ENCODE data around the gene ZDHHC14.
"Not testable (repeated sequence)": the region's sequence is repeated elsewhere in the genome, so short reads cannot be mapped to it uniquely, and the experiment has no call there.

Gene ZDHHC14

DNA sequence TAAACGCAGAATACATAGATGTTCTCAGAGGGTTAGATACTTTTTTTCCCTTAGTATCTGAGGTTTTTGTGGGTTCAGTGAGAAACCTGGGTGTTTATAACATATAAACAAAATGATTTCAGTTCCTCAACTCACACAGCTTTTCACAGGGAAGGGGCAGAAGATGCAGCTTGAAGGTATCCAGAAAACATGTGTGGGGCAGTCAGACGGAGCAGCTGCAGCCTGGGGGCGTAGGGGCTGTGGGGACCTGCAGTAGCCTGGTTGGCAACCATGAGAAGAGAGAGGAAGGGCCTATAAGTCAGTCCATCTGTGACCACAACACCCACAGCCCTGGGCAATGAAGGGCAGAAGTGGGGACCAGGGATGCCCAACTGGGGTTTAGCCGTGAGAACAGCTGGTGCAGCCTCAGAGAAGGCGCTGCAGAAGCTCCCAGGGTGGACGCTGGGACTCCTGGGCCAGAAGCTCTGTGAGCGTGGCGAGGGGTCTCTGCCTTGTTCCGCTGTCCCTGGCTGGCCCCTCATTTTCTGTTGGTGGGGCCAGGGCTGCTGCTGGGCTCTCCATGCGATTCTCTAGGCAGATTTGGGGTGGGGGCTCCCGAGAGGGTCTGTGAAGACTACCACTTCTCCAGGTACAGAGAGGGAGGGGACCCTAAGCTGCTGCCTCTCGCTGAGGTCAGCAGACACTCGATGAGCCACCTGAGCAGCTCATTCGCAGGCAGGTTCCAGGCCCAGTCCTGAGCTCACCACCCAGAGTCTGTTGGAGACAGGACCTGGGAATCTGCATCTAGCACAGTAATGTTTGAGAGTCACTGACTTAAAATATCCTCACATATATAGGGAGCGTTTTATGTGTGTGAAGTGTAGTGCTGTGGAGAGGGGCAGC is 181.2 kb downstream of the ZDHHC14 start:
- no peak for DNase-seq (ENCODE audit: extremely low read depth in 1 of 2, low read depth in 1 of 2)

GRCh38 chr6:157562997-157563396 is 182.0 kb downstream of the ZDHHC14 start:
- no peak for DNase-seq (ENCODE audit: extremely low read depth in 1 of 2, low read depth in 1 of 2)

DNA sequence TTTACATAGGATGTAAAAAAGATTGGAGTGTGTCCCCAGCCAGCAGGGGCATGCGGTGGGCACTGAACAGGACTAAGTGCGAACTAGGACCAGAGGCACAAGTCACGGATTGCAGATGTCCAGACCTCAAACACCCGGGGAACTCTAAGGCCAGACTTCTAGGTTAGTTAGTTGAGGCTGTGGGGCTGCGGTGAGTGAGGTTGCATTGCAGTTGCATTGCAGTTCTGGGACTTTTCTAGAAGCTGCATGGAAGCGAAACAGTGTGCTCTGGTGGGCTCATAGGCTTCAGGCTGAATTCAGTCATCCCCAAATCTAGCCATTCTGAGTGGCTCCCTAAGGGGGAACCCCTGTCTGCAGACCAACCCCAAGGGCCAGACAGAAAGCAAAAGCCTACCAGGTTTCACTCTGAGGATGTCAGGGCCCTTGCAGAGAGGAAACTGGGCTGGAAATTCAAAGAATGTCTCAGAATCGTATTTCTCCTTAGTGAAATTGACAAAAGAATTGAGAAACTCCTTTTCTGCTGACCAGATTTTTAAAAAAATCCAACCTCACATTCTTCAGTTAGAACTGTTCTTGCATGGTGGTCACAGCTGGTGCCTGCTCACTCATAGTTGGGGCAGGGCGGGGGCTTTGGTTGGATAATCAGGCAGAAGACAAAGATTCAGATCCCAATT is 182.8 kb downstream of the ZDHHC14 start:
- no peak for DNase-seq (ENCODE audit: extremely low read depth in 1 of 2, low read depth in 1 of 2)

- DNase-seq (ENCODE audit: extremely low read depth in 1 of 2, low read depth in 1 of 2): no peak
Measured at GRCh38 chr6:157568702-157569101, 187.7 kb downstream of the ZDHHC14 start.

DNA sequence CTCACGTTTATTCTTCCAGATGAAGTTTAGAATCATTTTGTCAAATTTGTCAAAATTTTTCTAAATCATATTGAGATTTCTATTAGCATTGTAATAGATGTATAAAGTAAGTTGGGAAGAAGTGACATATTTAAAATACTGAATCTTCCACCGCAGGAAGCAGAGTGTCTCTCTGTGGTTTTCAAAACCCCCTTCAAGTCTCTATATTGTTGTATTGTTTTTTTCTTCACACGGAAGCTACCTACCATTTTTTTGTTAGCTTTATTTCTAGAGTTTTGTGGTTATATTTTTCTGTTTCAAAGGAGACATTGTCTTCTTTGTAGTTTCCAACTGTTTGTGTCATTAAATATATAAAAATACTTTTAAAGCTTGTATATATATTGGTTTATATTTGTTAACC is 188.6 kb downstream of the ZDHHC14 start:
- DNase-seq (ENCODE audit: extremely low read depth in 1 of 2, low read depth in 1 of 2): no peak

DNA sequence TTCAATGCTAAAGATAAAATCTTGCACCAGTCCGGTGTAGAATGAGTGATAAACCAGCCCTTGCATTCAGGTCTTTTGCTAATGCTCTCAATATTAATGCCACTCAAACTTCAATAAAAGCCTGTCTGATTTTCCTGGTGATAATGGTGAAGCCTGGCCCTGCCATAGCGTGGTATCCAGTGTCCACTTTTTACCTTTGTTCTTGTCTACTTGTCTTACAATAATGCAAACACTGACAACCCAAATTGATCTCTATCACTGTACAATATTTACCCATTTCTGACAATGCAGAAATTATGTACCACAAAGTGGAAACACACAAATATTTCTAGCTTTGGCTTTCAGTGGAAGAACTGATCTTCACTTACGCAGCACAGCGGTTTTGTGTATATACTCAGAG is 189.1 kb downstream of the ZDHHC14 start:
- DNase-seq (ENCODE audit: extremely low read depth in 1 of 2, low read depth in 1 of 2): no peak

DNA sequence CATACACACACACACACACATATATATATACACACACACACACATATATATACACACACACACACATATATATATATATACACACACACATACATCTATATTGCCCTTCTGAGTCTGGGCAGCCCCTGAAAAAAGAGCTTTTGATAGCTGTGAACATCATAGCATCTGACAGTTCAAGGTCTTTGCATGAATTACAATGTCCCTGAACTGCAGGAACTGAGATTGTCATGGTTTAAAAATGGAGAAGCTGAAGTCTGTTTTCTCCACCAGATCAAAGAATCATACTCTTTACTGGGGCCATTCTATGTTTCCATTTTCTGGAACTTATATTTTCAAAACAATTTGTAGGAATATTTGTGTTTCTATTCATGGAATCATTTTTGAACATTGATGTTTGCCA is 189.8 kb downstream of the ZDHHC14 start:
- no peak for DNase-seq (ENCODE audit: extremely low read depth in 1 of 2, low read depth in 1 of 2)

DNA sequence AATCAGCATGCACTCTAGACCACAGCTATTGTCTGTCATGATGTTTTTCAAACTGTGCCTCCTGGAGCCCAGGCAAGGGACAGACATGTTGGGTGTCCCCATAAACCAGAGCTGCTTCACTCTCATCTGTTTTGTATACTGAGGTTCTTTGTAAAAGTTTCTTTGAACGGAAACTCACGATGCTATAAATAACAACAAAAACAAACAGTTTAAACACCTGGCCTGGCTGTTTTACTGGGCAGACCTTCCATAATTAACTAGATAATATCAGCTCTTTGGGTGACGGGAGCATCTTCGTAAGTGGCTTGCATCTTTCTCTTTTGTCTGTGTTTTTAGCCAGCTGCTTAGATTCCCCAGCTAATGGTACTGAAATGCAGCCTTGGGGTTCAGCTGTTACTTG is 190.3 kb downstream of the ZDHHC14 start:
- no peak for DNase-seq (ENCODE audit: extremely low read depth in 1 of 2, low read depth in 1 of 2)

- no peak for DNase-seq (ENCODE audit: extremely low read depth in 1 of 2, low read depth in 1 of 2)
Measured at GRCh38 chr6:157571950-157572349, 191.0 kb downstream of the ZDHHC14 start.

- no peak for DNase-seq (ENCODE audit: extremely low read depth in 1 of 2, low read depth in 1 of 2)
Measured at GRCh38 chr6:157574851-157575424, 193.9 kb downstream of the ZDHHC14 start.

DNA sequence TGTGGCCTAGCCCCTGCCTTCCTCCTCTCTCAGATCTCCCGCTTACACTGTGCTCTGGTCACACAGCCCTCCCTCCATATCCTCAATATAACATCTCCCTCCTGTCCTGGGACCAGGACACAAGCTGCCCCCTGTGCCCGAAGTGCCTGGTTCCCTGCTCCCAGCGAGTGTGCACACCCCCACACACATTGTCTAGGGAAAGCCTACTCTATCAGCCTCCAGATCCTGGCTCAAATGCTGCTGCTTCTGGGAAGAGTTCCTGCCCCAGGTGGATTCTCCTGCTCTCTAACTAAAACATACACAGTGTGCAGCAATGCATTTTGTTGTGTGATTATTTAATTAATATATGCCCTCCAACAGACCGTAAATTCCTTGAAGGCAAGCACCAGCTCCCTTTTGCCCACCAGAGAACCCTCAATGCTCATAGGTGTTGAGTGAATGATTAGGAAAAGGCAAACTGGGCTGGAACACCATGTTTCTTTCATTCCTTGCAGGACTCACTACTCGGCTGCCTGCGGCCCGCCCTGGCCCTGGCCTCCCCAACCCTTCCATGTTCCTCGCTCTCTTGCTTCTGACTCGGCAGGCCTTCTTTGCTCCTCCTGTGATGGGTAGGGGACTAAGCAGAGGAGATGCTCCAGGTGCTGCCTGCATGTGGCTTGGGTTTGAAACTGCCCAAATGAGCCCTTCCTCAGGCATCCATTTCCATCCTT is 194.6 kb downstream of the ZDHHC14 start:
- DNase-seq (ENCODE audit: extremely low read depth in 1 of 2, low read depth in 1 of 2): no peak

DNA sequence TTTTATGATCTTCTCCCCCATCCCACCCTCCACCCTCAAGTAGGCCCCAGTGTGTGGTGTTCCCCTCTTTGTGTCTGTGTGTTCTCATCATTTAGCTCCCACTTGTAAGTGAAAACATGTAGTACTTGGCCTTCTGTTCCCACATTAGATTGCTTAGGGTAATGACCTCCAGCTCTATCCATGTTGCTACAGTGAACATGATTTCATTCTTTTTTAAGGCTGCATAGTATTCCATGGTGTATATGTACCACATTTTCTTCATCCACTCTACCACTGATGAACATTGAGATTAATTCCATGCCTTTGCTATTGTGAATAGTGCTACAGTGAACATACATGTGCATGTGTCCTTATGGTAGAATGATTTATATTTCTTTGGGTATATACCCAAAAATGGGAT is 196.0 kb downstream of the ZDHHC14 start:
- DNase-seq (ENCODE audit: extremely low read depth in 1 of 2, low read depth in 1 of 2): not testable (repeated sequence)

- DNase-seq (ENCODE audit: extremely low read depth in 1 of 2, low read depth in 1 of 2): not testable (repeated sequence)
Measured at GRCh38 chr6:157578527-157578926, 197.5 kb downstream of the ZDHHC14 start.

DNA sequence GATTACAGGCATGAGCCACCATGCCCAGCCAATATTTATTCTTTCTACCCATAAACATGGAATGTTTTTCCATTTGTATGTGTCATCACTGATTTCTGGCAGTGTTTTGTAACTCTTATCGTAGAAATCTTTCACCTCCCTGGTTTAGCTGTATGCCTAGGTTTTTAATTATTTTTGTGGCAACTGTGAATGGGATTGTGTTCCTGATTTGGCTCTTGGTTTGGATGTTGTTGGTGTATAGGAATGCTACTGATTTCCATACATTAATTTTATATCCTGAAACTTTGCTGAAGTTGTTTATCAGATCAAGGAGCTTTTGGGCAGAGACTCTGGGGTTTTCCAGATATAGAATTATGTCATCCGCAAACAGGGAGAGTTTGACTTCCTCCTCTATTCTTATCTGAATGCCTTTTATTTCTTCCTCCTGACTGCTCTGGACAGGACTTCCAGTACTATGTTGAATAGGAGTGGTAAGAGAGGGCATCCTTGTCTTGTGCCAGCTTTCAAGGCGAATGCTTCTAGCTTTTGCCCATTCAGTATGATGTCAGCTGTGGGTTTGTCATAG is 198.6 kb downstream of the ZDHHC14 start:
- DNase-seq (ENCODE audit: extremely low read depth in 1 of 2, low read depth in 1 of 2): no peak

GRCh38 chr6:157584036-157584435 is 203.0 kb downstream of the ZDHHC14 start:
- DNase-seq (ENCODE audit: extremely low read depth in 1 of 2, low read depth in 1 of 2): no peak

DNA sequence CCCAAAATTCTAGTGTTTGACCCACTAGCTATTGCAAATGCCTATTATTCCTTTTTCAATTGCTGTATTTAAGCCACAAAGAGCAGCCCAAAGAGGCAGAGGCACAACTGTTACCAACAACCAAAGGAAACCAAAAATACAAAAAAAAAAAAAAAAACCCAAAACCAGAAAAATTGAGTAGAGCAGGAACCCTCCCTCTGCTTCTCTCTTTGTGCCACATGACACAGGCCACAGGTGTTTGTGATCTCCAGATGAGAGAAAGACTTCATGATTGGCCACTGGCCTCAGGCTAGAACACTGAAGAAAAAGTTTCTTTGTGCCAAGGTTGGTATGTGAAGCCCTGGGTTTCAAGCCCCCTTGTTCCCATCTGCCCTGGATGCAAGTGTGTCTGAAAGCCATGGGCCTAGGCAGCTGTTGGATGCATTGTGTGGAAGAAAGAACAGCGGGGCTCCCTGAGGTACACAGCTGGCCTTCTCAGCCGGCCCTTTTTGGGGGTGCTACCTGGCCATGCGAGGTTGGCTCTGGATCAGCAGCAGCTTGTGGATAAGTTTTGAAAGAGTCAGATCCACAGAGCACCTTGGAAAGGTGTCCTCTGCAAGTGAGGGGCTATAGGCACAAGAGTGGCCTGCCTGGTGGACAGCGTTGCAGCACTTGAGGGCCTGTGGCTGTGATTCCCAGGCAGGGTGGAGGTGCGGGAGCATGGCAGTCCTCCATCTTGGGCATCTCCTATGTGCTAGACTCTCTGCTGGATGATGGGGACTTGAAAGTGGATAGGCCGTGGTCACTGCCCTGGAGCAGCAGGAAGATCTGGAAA is 204.5 kb downstream of the ZDHHC14 start:
- DNase-seq (ENCODE audit: extremely low read depth in 1 of 2, low read depth in 1 of 2): no peak

GRCh38 chr6:157586088-157586414 is 205.1 kb downstream of the ZDHHC14 start:
- DNase-seq (ENCODE audit: extremely low read depth in 1 of 2, low read depth in 1 of 2): no peak

DNA sequence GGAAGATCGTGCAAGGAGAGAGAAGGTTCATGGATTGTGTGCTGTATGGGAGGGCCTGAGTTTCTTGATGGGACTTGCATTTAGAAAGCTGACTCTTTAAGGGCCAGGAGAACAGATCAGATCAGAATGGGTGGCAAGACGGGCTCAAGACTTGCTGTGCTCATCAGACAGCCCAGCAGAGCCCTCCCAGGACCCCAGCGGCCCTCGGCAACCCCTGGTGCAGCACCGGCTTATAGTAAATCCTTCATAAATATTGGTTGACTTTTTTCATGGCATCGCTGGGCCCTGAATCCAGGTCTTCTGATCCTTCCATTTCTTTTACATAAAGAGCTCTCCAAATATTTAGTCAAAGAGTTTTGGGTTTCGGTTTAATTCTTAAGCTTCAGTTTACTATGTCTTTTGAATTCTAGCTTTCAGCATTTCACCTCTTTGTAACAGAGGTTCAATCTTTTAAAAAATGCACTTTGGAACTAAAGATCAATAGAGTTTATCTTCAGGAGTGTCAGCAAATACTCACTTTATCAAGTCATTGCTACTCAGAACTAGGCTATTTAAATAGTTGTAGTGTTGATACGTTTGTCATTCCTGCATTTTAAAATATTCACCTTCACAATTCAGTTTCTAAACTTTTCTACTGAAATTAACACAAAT is 205.6 kb downstream of the ZDHHC14 start:
- DNase-seq (ENCODE audit: extremely low read depth in 1 of 2, low read depth in 1 of 2): no peak

GRCh38 chr6:157587127-157587926 is 206.3 kb downstream of the ZDHHC14 start:
- no peak for DNase-seq (ENCODE audit: extremely low read depth in 1 of 2, low read depth in 1 of 2)
